Measurements from ENCODE around the gene PTBP2. TPM values are rescaled to one million over a fixed set of nuclear protein-coding genes. Genes with fewer than 3 reads are reported as not detected.
A peak's percentile ranks its signal among the peaks of the same experiment; 100 is the strongest.

Gene PTBP2
- total and polyA plus RNA-seq, 5 donors from 2014 or later = 1.4 to 31.9 (median 3.2) TPM

DNA sequence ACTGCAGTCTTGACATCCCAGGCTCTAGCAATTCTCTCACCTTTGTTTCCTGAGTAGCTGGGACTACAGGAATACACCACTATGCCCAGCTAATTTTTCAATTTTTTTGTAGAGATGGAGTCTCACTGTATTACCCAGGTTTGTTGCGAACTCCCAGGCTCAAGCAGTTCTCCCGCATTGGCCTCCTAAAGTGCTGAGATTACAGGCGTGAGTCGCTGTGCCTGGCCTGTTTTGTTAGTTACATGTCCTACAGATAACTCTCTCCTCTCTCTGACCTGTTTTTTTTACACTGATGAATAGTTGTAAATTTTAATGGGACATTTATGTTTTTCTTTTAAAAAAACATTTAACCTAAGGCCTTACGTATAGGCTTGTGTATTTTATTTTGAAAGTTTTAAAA, 19.8 kb downstream of the PTBP2 start:
- H3K36me3 ChIP-seq (ENCODE audit: control insufficient read depth, insufficient read depth, low read length) = peaks cover 21% of the 10 kb centered on the region
- H3K4me1 ChIP-seq (ENCODE audit: control insufficient read depth, insufficient read depth, low read length, poor library complexity, severe bottlenecking) = no peaks in the 10 kb centered on the region
- Mint-ChIP-seq H3K4me3 (peak overlapping the region in 1 of 4 donors; percentile 57), H3K36me3 (peaks cover 19% of the 10 kb centered on the region), H3K9me3 (no peaks in the 10 kb centered on the region), H3K4me1 (peaks cover 26 to 68% (median 48%) of the 10 kb centered on the region in 4 donors), H3K27ac (no peak overlapping the region), H3K27me3 (no peaks in the 10 kb centered on the region)
- H3K4me3 ChIP-seq (ENCODE audit: low read depth, low read length) = no peak overlapping the region
- H3K27me3 ChIP-seq (ENCODE audit: control insufficient read depth, insufficient read depth, low read length) = no peaks in the 10 kb centered on the region
- no peaks in the 10 kb centered on the region for H3K9me3 ChIP-seq (ENCODE audit: control insufficient read depth in 2 of 2, low read length in 2 of 2)
- no peak for ATAC-seq (ENCODE audit: low read depth in 2 of 2)
- H3K27ac ChIP-seq (ENCODE audit: insufficient read depth, low read length, poor library complexity, severe bottlenecking) = no peak overlapping the region
- DNase-seq = no peak

DNA sequence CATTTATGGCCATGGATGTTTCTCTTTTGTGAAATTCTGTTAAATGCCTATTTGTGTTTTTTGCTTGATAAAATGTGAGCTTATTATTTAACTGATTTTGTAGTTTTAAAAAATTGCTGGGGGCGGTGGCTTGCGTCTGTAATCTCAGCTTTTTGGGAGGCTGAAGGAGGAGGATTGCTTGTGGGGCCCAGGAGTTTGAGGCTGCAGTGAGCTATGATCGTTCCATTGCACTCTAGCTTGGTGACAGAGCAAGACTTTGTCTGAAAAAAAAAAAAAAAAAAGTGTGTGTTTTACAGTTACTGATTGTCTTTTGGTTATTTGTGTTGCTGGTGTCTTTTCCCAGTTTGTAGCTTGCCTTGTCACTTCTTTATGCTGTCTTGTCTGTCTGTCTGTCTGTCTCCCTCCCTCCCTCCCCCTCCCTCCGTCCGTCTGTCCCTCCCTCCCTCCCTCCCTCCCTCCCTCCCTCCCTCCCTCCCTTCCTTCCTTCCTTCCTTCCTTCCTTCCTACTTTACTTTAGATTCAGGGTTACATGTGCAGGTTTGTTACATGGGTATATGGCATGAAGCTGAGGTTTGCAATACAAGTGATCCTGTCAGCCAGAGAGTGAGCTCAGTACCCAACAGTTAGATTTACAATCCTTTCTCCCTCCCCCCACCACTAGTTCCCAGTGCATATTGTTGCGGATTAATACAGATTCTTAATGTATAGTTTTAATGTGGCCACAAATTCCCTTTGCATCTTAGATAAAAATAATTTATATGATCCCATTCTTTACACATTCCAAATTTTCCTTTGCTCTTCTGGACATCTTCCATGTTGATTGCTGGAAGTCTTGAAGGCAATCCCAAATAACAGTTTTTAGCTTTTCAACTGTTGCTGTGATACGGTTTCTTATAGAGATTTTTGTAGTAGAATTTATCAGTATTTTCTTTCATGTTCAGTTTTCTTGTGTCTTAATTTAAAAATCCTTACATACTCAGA, 25.1 kb downstream of the PTBP2 start:
- Mint-ChIP-seq H3K27me3 (no peaks in the 10 kb centered on the region), H3K36me3 (peaks cover 17% of the 10 kb centered on the region), H3K27ac (no peak overlapping the region), H3K4me1 (peaks cover 25 to 70% (median 57%) of the 10 kb centered on the region in 4 donors), H3K4me3 (peak overlapping the region in 3 of 4 donors; percentile 1 to 20 (median 16)), H3K9me3 (no peaks in the 10 kb centered on the region)
- Histone ChIP-seq H3K36me3 (ENCODE audit: control insufficient read depth, insufficient read depth, low read length) (peaks cover 8% of the 10 kb centered on the region), H3K27me3 (ENCODE audit: control insufficient read depth, insufficient read depth, low read length) (no peaks in the 10 kb centered on the region), H3K4me1 (ENCODE audit: control insufficient read depth, insufficient read depth, low read length, poor library complexity, severe bottlenecking) (no peaks in the 10 kb centered on the region), H3K9me3 (ENCODE audit: control insufficient read depth in 2 of 2, low read length in 2 of 2) (no peaks in the 10 kb centered on the region), H3K4me3 (ENCODE audit: low read depth, low read length) (no peak overlapping the region), H3K27ac (ENCODE audit: insufficient read depth, low read length, poor library complexity, severe bottlenecking) (no peak overlapping the region)
- no peak for DNase-seq
- ATAC-seq (ENCODE audit: low read depth in 2 of 2) = no peak

DNA sequence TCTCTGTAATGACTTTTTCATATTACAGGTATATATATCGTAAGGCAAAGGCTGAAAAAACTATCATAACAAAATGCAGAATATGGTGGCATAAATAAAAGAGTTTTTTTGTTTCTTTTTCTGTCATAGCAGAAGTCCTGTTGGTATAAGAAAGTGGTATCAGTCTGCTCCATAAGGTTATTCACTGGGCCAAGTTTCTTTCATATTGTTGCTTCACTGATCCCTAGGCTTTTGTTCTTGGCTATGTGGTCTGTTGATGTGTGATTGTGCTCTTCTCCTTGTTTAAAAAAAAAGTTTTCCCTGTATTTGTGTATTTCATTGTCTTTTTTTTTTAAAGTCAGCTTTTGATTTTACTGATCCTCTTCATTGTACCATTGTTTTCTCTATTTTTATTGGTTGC, 26.0 kb downstream of the PTBP2 start:
- Histone ChIP-seq H3K9me3 (ENCODE audit: control insufficient read depth in 2 of 2, low read length in 2 of 2) (no peaks in the 10 kb centered on the region), H3K4me1 (ENCODE audit: control insufficient read depth, insufficient read depth, low read length, poor library complexity, severe bottlenecking) (no peaks in the 10 kb centered on the region), H3K4me3 (ENCODE audit: low read depth, low read length) (no peak overlapping the region), H3K36me3 (ENCODE audit: control insufficient read depth, insufficient read depth, low read length) (peaks cover 10% of the 10 kb centered on the region), H3K27me3 (ENCODE audit: control insufficient read depth, insufficient read depth, low read length) (no peaks in the 10 kb centered on the region), H3K27ac (ENCODE audit: insufficient read depth, low read length, poor library complexity, severe bottlenecking) (no peak overlapping the region)
- peaks cover 17 to 63% (median 52%) of the 10 kb centered on the region in 4 donors for H3K4me1 Mint-ChIP-seq
- no peaks in the 10 kb centered on the region for H3K27me3 Mint-ChIP-seq
- DNase-seq (no peak), ATAC-seq (ENCODE audit: low read depth in 2 of 2) (no peak)
- H3K27ac Mint-ChIP-seq = peak overlapping the region in 2 of 3 donors; percentile 15 to 44
- H3K36me3 Mint-ChIP-seq = peaks cover 26% of the 10 kb centered on the region
- peak overlapping the region in 1 of 4 donors; percentile 45 for H3K4me3 Mint-ChIP-seq
- no peaks in the 10 kb centered on the region for H3K9me3 Mint-ChIP-seq

DNA sequence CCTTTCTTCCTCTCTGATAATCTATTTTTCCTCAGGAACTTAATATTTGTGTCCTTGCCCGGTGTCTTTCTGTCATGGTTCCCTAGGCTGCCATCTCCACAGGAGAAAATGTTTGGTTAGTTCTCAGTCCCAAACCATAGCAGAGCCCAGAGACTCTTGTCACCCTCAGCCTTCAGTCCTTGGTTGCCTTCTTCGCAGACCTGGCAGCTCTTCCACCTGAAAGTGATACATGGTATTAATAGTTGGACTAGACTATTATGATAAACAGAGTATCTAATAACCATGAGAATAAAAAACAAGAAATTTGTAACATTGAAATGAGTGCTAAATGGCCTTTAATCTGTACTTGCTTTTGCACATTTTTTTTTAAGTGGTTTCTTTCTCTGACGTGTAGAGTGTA, 26.5 kb downstream of the PTBP2 start:
- no peaks in the 10 kb centered on the region for H3K4me1 ChIP-seq (ENCODE audit: control insufficient read depth, insufficient read depth, low read length, poor library complexity, severe bottlenecking)
- H3K27ac Mint-ChIP-seq = peak overlapping the region in 1 of 3 donors; percentile 44
- peaks cover 15% of the 10 kb centered on the region for H3K36me3 ChIP-seq (ENCODE audit: control insufficient read depth, insufficient read depth, low read length)
- H3K4me3 ChIP-seq (ENCODE audit: low read depth, low read length) = no peak overlapping the region
- no peaks in the 10 kb centered on the region for H3K9me3 ChIP-seq (ENCODE audit: control insufficient read depth in 2 of 2, low read length in 2 of 2)
- ATAC-seq (ENCODE audit: low read depth in 2 of 2) (no peak), DNase-seq (no peak)
- no peaks in the 10 kb centered on the region for H3K27me3 Mint-ChIP-seq
- no peaks in the 10 kb centered on the region for H3K27me3 ChIP-seq (ENCODE audit: control insufficient read depth, insufficient read depth, low read length)
- H3K9me3 Mint-ChIP-seq = no peaks in the 10 kb centered on the region
- peaks cover 31% of the 10 kb centered on the region for H3K36me3 Mint-ChIP-seq
- no peak overlapping the region for H3K27ac ChIP-seq (ENCODE audit: insufficient read depth, low read length, poor library complexity, severe bottlenecking)
- H3K4me3 Mint-ChIP-seq = peak overlapping the region in 1 of 4 donors; percentile 45
- peaks cover 17 to 60% (median 50%) of the 10 kb centered on the region in 4 donors for H3K4me1 Mint-ChIP-seq

DNA sequence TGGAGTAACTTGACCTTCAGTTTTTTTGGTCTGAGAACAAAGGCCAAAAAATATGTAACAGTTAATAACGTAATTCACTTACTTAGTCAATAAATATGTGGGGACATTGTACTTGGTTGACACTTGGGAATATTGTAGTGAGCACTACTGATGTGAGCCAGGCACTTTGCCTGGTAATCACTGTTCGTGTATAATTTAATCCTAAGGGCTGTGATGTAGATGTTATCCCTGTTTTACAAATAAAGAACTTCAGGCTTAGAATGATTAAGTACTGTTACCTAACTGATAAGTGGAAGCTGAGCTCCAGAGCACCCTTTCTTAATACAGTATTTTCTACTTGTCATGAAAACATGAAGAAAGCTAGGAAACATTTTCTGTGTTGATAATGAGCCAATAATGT, 28.0 kb downstream of the PTBP2 start:
- Mint-ChIP-seq H3K4me3 (no peak overlapping the region), H3K27ac (no peak overlapping the region), H3K36me3 (peaks cover 42% of the 10 kb centered on the region), H3K9me3 (peaks cover 0 to 2% (median 0%) of the 10 kb centered on the region in 7 donors), H3K27me3 (no peaks in the 10 kb centered on the region), H3K4me1 (peaks cover 26 to 59% (median 43%) of the 10 kb centered on the region in 4 donors)
- Histone ChIP-seq H3K27me3 (ENCODE audit: control insufficient read depth, insufficient read depth, low read length) (no peaks in the 10 kb centered on the region), H3K4me1 (ENCODE audit: control insufficient read depth, insufficient read depth, low read length, poor library complexity, severe bottlenecking) (no peaks in the 10 kb centered on the region), H3K27ac (ENCODE audit: insufficient read depth, low read length, poor library complexity, severe bottlenecking) (no peak overlapping the region), H3K36me3 (ENCODE audit: control insufficient read depth, insufficient read depth, low read length) (peaks cover 27% of the 10 kb centered on the region), H3K9me3 (ENCODE audit: control insufficient read depth in 2 of 2, low read length in 2 of 2) (no peaks in the 10 kb centered on the region), H3K4me3 (ENCODE audit: low read depth, low read length) (no peak overlapping the region)
- no peak for DNase-seq
- no peak for ATAC-seq (ENCODE audit: low read depth in 2 of 2)

DNA sequence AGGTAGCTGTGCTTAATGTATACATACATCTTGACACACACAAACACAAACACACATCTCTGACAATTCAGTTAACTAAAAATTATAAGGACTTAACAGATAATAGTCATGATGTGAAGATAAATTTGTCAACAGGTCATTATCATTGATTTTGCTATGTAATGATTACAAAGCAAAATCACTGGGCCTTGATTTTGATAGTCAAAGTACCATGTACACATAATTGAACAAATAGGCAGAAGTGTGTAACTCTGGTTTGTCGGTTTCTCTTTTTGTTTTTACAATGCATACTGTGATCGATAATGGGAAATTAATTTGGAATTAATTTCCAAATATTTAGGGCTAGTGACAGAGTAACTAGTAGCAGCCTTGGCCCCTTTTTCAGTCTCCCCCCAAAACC, 30.8 kb downstream of the PTBP2 start:
- H3K4me1 Mint-ChIP-seq = peaks cover 24 to 45% (median 32%) of the 10 kb centered on the region in 4 donors
- Histone ChIP-seq H3K4me1 (ENCODE audit: control insufficient read depth, insufficient read depth, low read length, poor library complexity, severe bottlenecking) (no peaks in the 10 kb centered on the region), H3K27me3 (ENCODE audit: control insufficient read depth, insufficient read depth, low read length) (no peaks in the 10 kb centered on the region), H3K27ac (ENCODE audit: insufficient read depth, low read length, poor library complexity, severe bottlenecking) (no peak overlapping the region), H3K4me3 (ENCODE audit: low read depth, low read length) (no peak overlapping the region), H3K9me3 (ENCODE audit: control insufficient read depth in 2 of 2, low read length in 2 of 2) (no peaks in the 10 kb centered on the region), H3K36me3 (ENCODE audit: control insufficient read depth, insufficient read depth, low read length) (peaks cover 42% of the 10 kb centered on the region)
- H3K27me3 Mint-ChIP-seq = no peaks in the 10 kb centered on the region
- H3K36me3 Mint-ChIP-seq = peaks cover 55% of the 10 kb centered on the region
- ATAC-seq (ENCODE audit: low read depth in 2 of 2) (no peak), DNase-seq (no peak)
- no peak overlapping the region for H3K4me3 Mint-ChIP-seq
- H3K27ac Mint-ChIP-seq = no peak overlapping the region
- H3K9me3 Mint-ChIP-seq = peaks cover 0 to 2% (median 0%) of the 10 kb centered on the region in 7 donors

DNA sequence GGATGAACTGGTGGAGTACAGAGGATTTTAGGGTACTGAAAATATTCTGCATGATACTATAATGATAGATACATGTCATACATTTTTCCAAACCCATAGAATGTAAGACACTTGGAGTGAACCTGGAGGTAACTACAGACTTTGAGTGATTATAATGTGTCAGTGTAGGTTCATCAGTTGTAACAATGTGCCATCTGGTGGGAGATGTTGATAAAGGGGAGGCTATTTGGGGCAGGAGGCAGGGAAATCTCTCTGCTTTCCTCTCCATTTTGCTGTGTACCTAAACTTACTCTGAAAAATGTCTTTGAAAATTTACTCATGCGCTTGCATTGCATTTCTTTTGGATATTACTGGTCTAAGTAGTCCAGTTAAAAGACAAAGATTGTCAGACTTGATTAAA, 35.2 kb downstream of the PTBP2 start:
- Mint-ChIP-seq H3K4me3 (no peak overlapping the region), H3K36me3 (peaks cover 64% of the 10 kb centered on the region), H3K4me1 (peaks cover 0 to 39% (median 10%) of the 10 kb centered on the region in 4 donors), H3K27ac (no peak overlapping the region), H3K27me3 (no peaks in the 10 kb centered on the region), H3K9me3 (peaks cover 0 to 12% (median 3%) of the 10 kb centered on the region in 7 donors)
- Histone ChIP-seq H3K27ac (ENCODE audit: insufficient read depth, low read length, poor library complexity, severe bottlenecking) (no peak overlapping the region), H3K36me3 (ENCODE audit: control insufficient read depth, insufficient read depth, low read length) (peaks cover 39% of the 10 kb centered on the region), H3K9me3 (ENCODE audit: control insufficient read depth in 2 of 2, low read length in 2 of 2) (no peaks in the 10 kb centered on the region), H3K4me1 (ENCODE audit: control insufficient read depth, insufficient read depth, low read length, poor library complexity, severe bottlenecking) (no peaks in the 10 kb centered on the region), H3K4me3 (ENCODE audit: low read depth, low read length) (no peak overlapping the region), H3K27me3 (ENCODE audit: control insufficient read depth, insufficient read depth, low read length) (no peaks in the 10 kb centered on the region)
- ATAC-seq (ENCODE audit: low read depth in 2 of 2) = no peak
- DNase-seq = no peak
